ENCODE results near the gene CRYAB. TPM values are rescaled to one million over a fixed set of nuclear protein-coding genes. Genes with fewer than 3 reads are reported as not detected.

CRYAB gene
- total RNA-seq, 1 experiment from 2014 or later = not detected

GRCh38 chr11:111930472-111930871 is 18.9 kb upstream of the CRYAB start:
- Histone ChIP-seq H3K79me2 (ENCODE audit: low read length) (no peaks in the 10 kb centered on the region), H3K4me3 (ENCODE audit: low read length) (no peak overlapping the region), H3K27ac (ENCODE audit: low read length) (no peak overlapping the region), H3K36me3 (ENCODE audit: low read depth, low read length) (no peaks in the 10 kb centered on the region), H3K27me3 (ENCODE audit: low read length) (no peaks in the 10 kb centered on the region), H3K4me2 (ENCODE audit: low read length) (no peak overlapping the region), H4K20me1 (ENCODE audit: low read length) (no peaks in the 10 kb centered on the region), H2AFZ (ENCODE audit: low read length) (no peak overlapping the region), H3K9me3 (ENCODE audit: low read length) (no peaks in the 10 kb centered on the region), H3K9me2 (replicated peaks; ENCODE audit: low read length) (no peaks in the 10 kb centered on the region), H3F3A (ENCODE audit: low read length, unreplicated experiment) (no peaks in the 10 kb centered on the region), H3K4me1 (ENCODE audit: insufficient read depth, low read length) (peaks cover 10% of the 10 kb centered on the region), H3K9ac (ENCODE audit: low read length) (no peak overlapping the region)
- no peak for TF ChIP-seq EZH2 (IDR thresholded peaks at IDR 0.05; ENCODE audit: low read length, unreplicated experiment)
- no peak for TF ChIP-seq CTCF (conservative IDR thresholded peaks at IDR 0.05; ENCODE audit: low read depth, low read length)
- no TSS peak for BruUV-seq (replicated peaks)
- CTCF ChIA-PET = no interaction called here
- ATAC-seq (no peak), DNase-seq (no peak)
- intact Hi-C loops (cut with micrococcal nuclease) = loop anchor here (5.0 kb wide), 1 partner anchor 92 kb away; no protein-coding TSS in a partner anchor
- POLR2A ChIA-PET (ENCODE audit: unreplicated experiment) = interaction anchor here (0.7 kb wide), 1 partner anchor 52 kb away, joined by 3 read pairs; no protein-coding TSS in a partner anchor

GRCh38 chr11:111926505-111927391 is 15.2 kb upstream of the CRYAB start:
- TF ChIP-seq EZH2 (IDR thresholded peaks at IDR 0.05; ENCODE audit: low read length, unreplicated experiment) (no peak), CTCF (conservative IDR thresholded peaks at IDR 0.05; ENCODE audit: low read depth, low read length) (no peak), EZH2phosphoT487 (IDR thresholded peaks at IDR 0.05; ENCODE audit: borderline replicate concordance, low read length) (no peak)
- peak overlapping the region; percentile 85 for H3K4me2 ChIP-seq (ENCODE audit: low read length)
- H3K79me2 ChIP-seq (ENCODE audit: low read length) = no peaks in the 10 kb centered on the region
- peak overlapping the region; percentile 17 for H3K27ac ChIP-seq (ENCODE audit: low read length)
- H3K9me3 ChIP-seq (ENCODE audit: low read length) = no peaks in the 10 kb centered on the region
- ChIA-PET POLR2A (ENCODE audit: unreplicated experiment) (interaction anchor here (0.6 to 1.4 kb wide), 9 partner anchors 12 to 160 kb away, joined by 3 to 10 read pairs (median 4); no protein-coding TSS in a partner anchor), CTCF (interaction anchor here (0.6 to 1.7 kb wide), 11 partner anchors 8 to 177 kb away, joined by 3 to 13 read pairs (median 5); partner anchors contain the start of genes C11orf52 and DIXDC1)
- no peaks in the 10 kb centered on the region for H3K9me2 ChIP-seq (replicated peaks; ENCODE audit: low read length)
- ATAC-seq (peak; percentile 92), DNase-seq (peak; percentile 99)
- peaks cover 25% of the 10 kb centered on the region for H3K4me1 ChIP-seq (ENCODE audit: insufficient read depth, low read length)
- peak overlapping the region; percentile 95 for H2AFZ ChIP-seq (ENCODE audit: low read length)
- intact Hi-C loops (cut with micrococcal nuclease) = loop anchor here (1.0 to 5.0 kb wide), 2 partner anchors 47 to 161 kb away; partner anchors contain the start of genes CFAP68, FDXACB1, SDHD and TIMM8B
- no peaks in the 10 kb centered on the region for H3K27me3 ChIP-seq (ENCODE audit: low read length)
- TSS peak; percentile 99 for BruUV-seq (replicated peaks)
- H4K20me1 ChIP-seq (ENCODE audit: low read length) = no peaks in the 10 kb centered on the region
- peak overlapping the region; percentile 42 for H3K9ac ChIP-seq (ENCODE audit: low read length)
- no peaks in the 10 kb centered on the region for H3F3A ChIP-seq (ENCODE audit: low read length, unreplicated experiment)
- peak overlapping the region; percentile 69 for H3K4me3 ChIP-seq (ENCODE audit: low read length)
- no peaks in the 10 kb centered on the region for H3K36me3 ChIP-seq (ENCODE audit: low read depth, low read length)

All from PC-3 (cell line).